Heart left ventricle (tissue), 16 donors: Measurements from ENCODE around the gene CHN2. TPM values are rescaled to one million over a fixed set of nuclear protein-coding genes. Genes with fewer than 3 reads are reported as not detected.

Source experiments
- ATAC-seq, 4 donors: fragments of 200-7000 bp; cut with Tn5 transposase; one replicate each; pipeline ENCODE4 v1.9.1; 2020 to 2022; ENCODE audit warnings: moderate library complexity in 4 of 4, mild to moderate bottlenecking in 3 of 4, moderate number of reproducible peaks in 1 of 4
- DNase-seq, 5 donors: peaks; one replicate each; pipeline ENCODE4 v3.0.0-alpha.2; 2020
- H3K27ac ChIP-seq, 12 donors: fragments of 200-600 bp; sonication (generic) in 4 of 12; one replicate each; pipeline versions ENCODE4 v1.5.0 to v1.8.0; 2016 to 2022; ENCODE audit warnings: mild to moderate bottlenecking in 2 of 12
- H3K27me3 ChIP-seq, 9 donors: fragments of 200-600 bp; sonication (generic) in 2 of 9; one replicate each; pipeline versions ENCODE4 v1.5.1 to v1.8.0; 2016 to 2022; ENCODE audit warnings: mild to moderate bottlenecking in 3 of 9
- H3K36me3 ChIP-seq, 9 donors: fragments of 200-600 bp; sonication (generic) in 2 of 9; one replicate each; pipeline versions ENCODE4 v1.5.0 to v1.8.0; 2018 to 2022; ENCODE audit warnings: mild to moderate bottlenecking in 2 of 9
- H3K4me1 ChIP-seq, 12 donors: fragments of 200-600 bp; sonication (generic) in 4 of 12; one replicate each; pipeline versions ENCODE4 v1.5.0 to v1.8.0; 2016 to 2022; ENCODE audit warnings: mild to moderate bottlenecking in 3 of 12
- H3K4me3 ChIP-seq, 12 donors: fragments of 200-600 bp; sonication (generic) in 4 of 12; one replicate each; pipeline versions ENCODE4 v1.5.0 to v1.8.0; 2017 to 2022; ENCODE audit warnings: mild to moderate bottlenecking in 9 of 12, moderate library complexity in 4 of 12
- H3K9me3 ChIP-seq, 12 donors: fragments of 200-600 bp; sonication (generic) in 4 of 12; one replicate each; pipeline versions ENCODE4 v1.5.0 to v1.8.0; 2016 to 2022; ENCODE audit warnings: mild to moderate bottlenecking in 1 of 12
- POLR2A ChIP-seq, 2 donors: fragments of 450-650 bp; IDR thresholded peaks; one replicate each; pipeline ENCODE4 v1.6.1; 2017; ENCODE audit warnings: antibody characterized with exemption in 2 of 2, mild to moderate bottlenecking in 2 of 2, moderate library complexity in 2 of 2
- WGBS, 4 donors: extraction: QIAGEN DNeasy Blood & Tissue Kit in 2 of 4; methylation state at CpG; one replicate each; pipeline versions ENCODE4 v1.1.5 to v1.1.7; 2013 to 2018; 5-methylcytosine and 5-hydroxymethylcytosine counted together
- intact Hi-C, 10 donors: fragments of 100-400 bp; cut with DNase I; formaldehyde crosslinking; loops; one replicate each; pipeline versions ENCODE4 v1.11.1 to v1.14.2; 2022
- polyA plus RNA-seq, 2 donors: library from polyadenylated mRNA; stranded (reverse); fragments of 200-250 nt; gene quantifications; one replicate each; pipeline ENCODE4 v1.2.3, GENCODE V29; 2013
- total RNA-seq, 9 donors: library from RNA; depleted of rRNA in 2 of 9; stranded (reverse); fragments of >200 nt in 2 of 9; fragmentation: NEBNext Ultra II Directional in 3 of 9; extraction: Animal tissue kit (Norgen Biotek cat#: 25700) in 3 of 9; gene quantifications; one replicate each; pipeline versions ENCODE4 v1.1.0 to v1.2.4, GENCODE V29; 2016 to 2023
- TF ChIP-seq, protein P1 (sequence below), 12 donors: fragments of 200-600 bp; sonication (generic) in 4 of 12; IDR thresholded peaks; one replicate each; pipeline versions ENCODE4 v1.5.0 to v1.8.0; 2018 to 2022; ENCODE audit warnings: antibody characterized with exemption in 12 of 12, mild to moderate bottlenecking in 5 of 12
- donor health status: ischemic (EF 13 %, LVEDD 7.1; RV severe dilation, severe dysfunction).
- donor health status: healthy with polysubstance abuse.
- donor health status: DM: no; HTN: yes; CAD: no.
- donor health status: DM: no; HTN: no; CAD: no.
- donor health status: ischemic (EF 25% LVEDD 6.9; RV normal size, moderate dysfunction).
- donor health status: ischemic (EF 25% LVEDD 5.7; RV mildly dilated, moderate dysfunction).
- donor health status: healthy.
- donor health status: DM: yes; HTN: yes; CAD: no.
- donor health status: ischemic (EF 35%, LVEDD 5.7; RV mildly dilated, moderate dysfunction).
- donor health status: nonischemic (EF 11% LVEDD 7.7; RV severe dilation, severe dysfunction).
- donor health status: DM: yes; HTN: yes; CAD: no.
- donor health status: PGD.
- donor health status: ischemic (EF 29% LVEDD 5.4; RV normal size, mild dysfunction).
- donor health status: nonischemic (EF 23%, LVEDD 6.1; RV moderate dilation, normal function).

CHN2 gene
- total and polyA plus RNA-seq, 11 donors: 11.2 to 54.4 (median 33.6) TPM

DNA sequence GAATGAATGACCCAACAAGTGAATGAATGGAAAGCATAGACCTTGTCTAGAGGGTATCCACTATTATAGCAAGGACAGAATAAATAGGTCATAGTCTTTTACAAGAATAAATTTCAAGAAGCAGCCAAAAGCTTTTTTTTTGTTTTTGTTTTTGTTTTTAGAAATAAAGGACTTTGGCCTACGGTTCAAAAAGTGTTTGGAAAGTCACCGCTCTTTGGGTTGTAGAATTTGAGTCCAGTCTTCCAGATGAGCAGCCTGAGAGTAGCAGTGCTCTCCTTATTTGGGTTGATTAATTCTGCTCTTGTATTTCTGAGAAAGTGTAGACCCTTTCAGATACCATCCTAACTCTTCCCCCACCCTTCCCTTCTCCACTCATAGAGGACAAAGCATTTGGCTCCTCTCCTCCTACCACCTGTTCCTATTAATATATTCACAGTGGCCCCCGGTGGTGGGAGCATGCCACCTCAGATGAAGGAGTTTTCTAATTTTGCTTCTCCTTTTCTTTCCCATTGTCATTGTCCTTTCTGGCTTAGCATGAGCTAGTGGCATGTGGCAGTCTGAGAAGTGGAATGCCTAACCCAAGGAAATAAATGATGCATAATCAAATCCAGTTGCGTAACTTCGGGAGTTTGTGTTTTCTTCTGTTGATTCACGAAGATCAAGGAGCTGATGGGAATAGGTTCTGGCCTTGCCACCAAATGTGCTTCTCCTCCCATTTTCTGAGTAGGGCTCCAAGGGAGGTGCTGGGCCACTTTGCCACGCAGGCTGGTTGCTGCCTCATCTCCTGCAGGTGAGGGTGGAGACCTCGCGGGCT, 114.7 kb downstream of the CHN2 start:
- no peak for TF ChIP-seq POLR2A (IDR thresholded peaks at IDR 0.05)
- TF ChIP-seq, protein P1, sequence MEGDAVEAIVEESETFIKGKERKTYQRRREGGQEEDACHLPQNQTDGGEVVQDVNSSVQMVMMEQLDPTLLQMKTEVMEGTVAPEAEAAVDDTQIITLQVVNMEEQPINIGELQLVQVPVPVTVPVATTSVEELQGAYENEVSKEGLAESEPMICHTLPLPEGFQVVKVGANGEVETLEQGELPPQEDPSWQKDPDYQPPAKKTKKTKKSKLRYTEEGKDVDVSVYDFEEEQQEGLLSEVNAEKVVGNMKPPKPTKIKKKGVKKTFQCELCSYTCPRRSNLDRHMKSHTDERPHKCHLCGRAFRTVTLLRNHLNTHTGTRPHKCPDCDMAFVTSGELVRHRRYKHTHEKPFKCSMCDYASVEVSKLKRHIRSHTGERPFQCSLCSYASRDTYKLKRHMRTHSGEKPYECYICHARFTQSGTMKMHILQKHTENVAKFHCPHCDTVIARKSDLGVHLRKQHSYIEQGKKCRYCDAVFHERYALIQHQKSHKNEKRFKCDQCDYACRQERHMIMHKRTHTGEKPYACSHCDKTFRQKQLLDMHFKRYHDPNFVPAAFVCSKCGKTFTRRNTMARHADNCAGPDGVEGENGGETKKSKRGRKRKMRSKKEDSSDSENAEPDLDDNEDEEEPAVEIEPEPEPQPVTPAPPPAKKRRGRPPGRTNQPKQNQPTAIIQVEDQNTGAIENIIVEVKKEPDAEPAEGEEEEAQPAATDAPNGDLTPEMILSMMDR (IDR thresholded peaks at IDR 0.05): no peak
- Histone ChIP-seq H3K4me1 (peaks cover 0 to 14% (median 3%) of the 10 kb centered on the region in 12 donors), H3K27ac (no peak overlapping the region), H3K4me3 (no peak overlapping the region), H3K9me3 (peaks cover 0 to 6% (median 0%) of the 10 kb centered on the region in 12 donors), H3K36me3 (no peaks in the 10 kb centered on the region), H3K27me3 (no peaks in the 10 kb centered on the region)
- ATAC-seq: no peak
- no peak for DNase-seq
- intact Hi-C loops: loop anchor here in 1 of 10 donors (10.0 kb wide), 1 partner anchor 114 kb away; the partner anchor contains the start of gene CHN2
- 85 to 92% (median 89%) methylated on average over 9 of the region's 9 CpGs for WGBS, 4 donors

DNA sequence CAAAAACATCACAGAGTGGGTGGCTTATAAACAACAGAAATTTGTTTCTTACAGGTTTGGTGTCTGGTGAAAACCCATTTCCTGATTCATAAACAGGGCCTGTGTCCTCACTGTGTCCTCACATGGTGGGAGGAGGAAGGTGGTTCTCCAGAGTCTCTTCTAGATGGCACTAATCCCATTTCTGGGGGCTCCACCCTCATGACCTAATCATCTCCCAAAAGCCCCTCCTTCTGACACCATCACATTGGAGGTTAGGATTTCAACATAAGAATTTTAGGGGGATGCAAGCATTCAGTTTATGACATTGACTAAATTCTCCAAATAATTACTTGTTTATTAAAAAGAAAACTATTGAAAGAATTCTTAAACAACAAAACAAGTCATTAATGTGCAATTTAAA, 116.0 kb downstream of the CHN2 start:
- H3K9me3 ChIP-seq: peaks cover 0 to 6% (median 0%) of the 10 kb centered on the region in 12 donors
- intact Hi-C loops: loop anchor here in 1 of 10 donors (10.0 kb wide), 1 partner anchor 116 kb away; the partner anchor contains the start of gene CHN2
- H3K36me3 ChIP-seq: no peaks in the 10 kb centered on the region
- peaks cover 0 to 4% (median 0%) of the 10 kb centered on the region in 12 donors for H3K4me1 ChIP-seq
- no peak for DNase-seq
- H3K4me3 ChIP-seq: no peak overlapping the region
- no peaks in the 10 kb centered on the region for H3K27me3 ChIP-seq
- TF ChIP-seq POLR2A (IDR thresholded peaks at IDR 0.05): no peak
- TF ChIP-seq, protein P1 (IDR thresholded peaks at IDR 0.05): no peak
- H3K27ac ChIP-seq: no peak overlapping the region
- no peak for ATAC-seq

DNA sequence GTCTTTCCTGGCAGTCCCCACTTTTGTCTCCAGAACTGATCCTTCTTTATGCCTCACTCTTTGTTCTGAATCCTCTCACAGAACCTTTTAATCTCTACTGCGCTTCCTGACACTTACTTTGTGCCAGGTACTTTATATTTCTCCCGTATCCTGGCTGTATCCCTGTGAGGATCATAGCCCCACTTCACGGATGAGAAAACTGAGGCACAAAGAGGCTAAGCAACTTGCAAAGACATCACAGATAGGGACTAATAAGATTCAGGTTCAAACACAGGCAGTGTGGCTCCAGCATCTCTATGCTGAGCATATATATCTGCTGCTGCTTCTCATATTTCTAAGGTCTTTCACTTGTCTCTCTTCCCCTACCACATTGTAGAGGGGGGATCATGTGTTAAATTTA, 116.7 kb downstream of the CHN2 start:
- DNase-seq (no peak), ATAC-seq (no peak)
- no peak overlapping the region for H3K4me3 ChIP-seq
- H3K9me3 ChIP-seq: peaks cover 0 to 6% (median 0%) of the 10 kb centered on the region in 12 donors
- H3K4me1 ChIP-seq: peaks cover 0 to 4% (median 0%) of the 10 kb centered on the region in 12 donors
- no peaks in the 10 kb centered on the region for H3K36me3 ChIP-seq
- intact Hi-C loops: loop anchor here in 1 of 10 donors (10.0 kb wide), 1 partner anchor 117 kb away; the partner anchor contains the start of gene CHN2
- H3K27ac ChIP-seq: no peak overlapping the region
- H3K27me3 ChIP-seq: no peaks in the 10 kb centered on the region
- no peak for TF ChIP-seq POLR2A (IDR thresholded peaks at IDR 0.05)
- TF ChIP-seq, protein P1 (IDR thresholded peaks at IDR 0.05): no peak
- 74 to 86% (median 84%) methylated on average over 3 of the region's 3 CpGs for WGBS, 4 donors

DNA sequence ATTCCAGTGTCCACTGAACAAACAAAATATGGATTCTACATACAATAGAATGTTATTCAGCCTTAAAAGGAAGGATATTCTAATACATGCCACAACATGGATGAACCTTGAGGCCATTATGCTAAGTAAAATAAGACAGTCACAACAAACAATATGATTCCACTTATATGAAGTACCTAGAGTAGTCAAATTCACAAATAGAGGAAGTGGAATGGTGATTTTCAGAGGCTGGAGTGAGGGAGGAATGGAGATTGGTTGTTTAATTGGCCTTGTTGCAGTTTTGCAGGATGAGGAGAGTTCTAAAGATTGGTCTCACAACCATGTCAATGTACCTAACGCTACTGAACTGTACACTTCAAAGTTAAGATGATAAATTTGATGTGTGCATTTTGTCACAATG, 119.6 kb downstream of the CHN2 start:
- 91 to 97% (median 93%) methylated on average over 1 of the region's 1 CpG for WGBS, 4 donors
- no peak for ATAC-seq
- Histone ChIP-seq H3K4me3 (no peak overlapping the region), H3K36me3 (no peaks in the 10 kb centered on the region), H3K27me3 (no peaks in the 10 kb centered on the region), H3K27ac (no peak overlapping the region), H3K9me3 (peaks cover 0 to 6% (median 0%) of the 10 kb centered on the region in 12 donors), H3K4me1 (peaks cover 0 to 10% (median 0%) of the 10 kb centered on the region in 12 donors)
- TF ChIP-seq, protein P1 (IDR thresholded peaks at IDR 0.05): no peak
- no peak for TF ChIP-seq POLR2A (IDR thresholded peaks at IDR 0.05)
- DNase-seq: no peak
- intact Hi-C loops: loop anchor here in 1 of 10 donors (10.0 kb wide), 1 partner anchor 119 kb away; the partner anchor contains the start of gene CHN2
